IMR-90 (cell line): ENCODE measurements around the gene CAMTA1. TPM values are rescaled to one million over a fixed set of nuclear protein-coding genes. Genes with fewer than 3 reads are reported as not detected.

Experiments
- ATAC-seq: fragments of 200-7000 bp; cut with Tn5 transposase; 2 replicates; pipeline ENCODE4 v1.9.1; 2020; ENCODE audit warnings: low read depth, mild to moderate bottlenecking, moderate library complexity
- BruUV-seq: library from RNA; stranded (reverse); fragments of 400-500 nt; replicated peaks from 2 replicates; lab custom pipeline; 2021; lab: Mats Ljungman, UMichigan
- CTCF ChIA-PET: fragments of 300-600 bp; formaldehyde crosslinking; extraction: SDS; loops from one replicate; lab custom pipeline; 2021; ENCODE audit warnings: antibody characterized with exemption; lab: Yijun Ruan, JAX
- POLR2A ChIA-PET: fragments of 300-600 bp; sonication (Branson Sonifier 250); formaldehyde crosslinking; loops from one replicate; lab custom pipeline; 2022; ENCODE audit warnings: antibody characterized with exemption; ENCODE audit not compliant: unreplicated experiment; lab: Charles Lee
- DNase-seq: peaks from one replicate; pipeline ENCODE4 v3.0.0; 2013
- H2AFZ ChIP-seq: replicated peaks from 2 replicates; pipeline ENCODE3; 2013; ENCODE audit warnings: low read length, mild to moderate bottlenecking; ENCODE audit not compliant: poor library complexity
- H2AK5ac ChIP-seq: 2 replicates; pipeline ENCODE4 v1.6.1; 2013; ENCODE audit warnings: low read depth, low read length, inconsistent platforms
- H2AK9ac ChIP-seq: replicated peaks from 2 replicates; pipeline ENCODE3; 2013; ENCODE audit warnings: mild to moderate bottlenecking, low read depth, low read length, moderate library complexity; ENCODE audit not compliant: poor library complexity
- H2BK120ac ChIP-seq: 2 replicates; pipeline ENCODE4 v1.6.1; 2013; ENCODE audit warnings: low read depth, low read length, inconsistent platforms
- H2BK15ac ChIP-seq: 3 replicates; pipeline ENCODE4 v1.6.1; 2013; ENCODE audit warnings: low read depth, low read length, inconsistent platforms
- H2BK20ac ChIP-seq: 2 replicates; pipeline ENCODE4 v1.6.1; 2013; ENCODE audit warnings: low read depth, mild to moderate bottlenecking, inconsistent platforms, low read length, moderate library complexity
- H2BK5ac ChIP-seq: 2 replicates; pipeline ENCODE4 v1.6.1; 2013; ENCODE audit warnings: mild to moderate bottlenecking, low read depth, low read length, inconsistent platforms; ENCODE audit not compliant: poor library complexity, severe bottlenecking
- H3K14ac ChIP-seq: replicated peaks from 2 replicates; pipeline ENCODE4 v1.6.1; 2013; ENCODE audit warnings: low read depth, low read length, inconsistent platforms
- H3K18ac ChIP-seq: 2 replicates; pipeline ENCODE4 v1.6.1; 2013; ENCODE audit warnings: low read depth, low read length, control low read depth
- H3K23ac ChIP-seq: 2 replicates; pipeline ENCODE4 v1.6.1; 2013; ENCODE audit warnings: low read depth, low read length, inconsistent platforms
- H3K27ac ChIP-seq: 2 replicates; pipeline ENCODE4 v1.5.1; 2013; ENCODE audit warnings: mild to moderate bottlenecking, control low read depth, low read length; ENCODE audit not compliant: insufficient read depth
- H3K27me3 ChIP-seq: 2 replicates; pipeline ENCODE4 v1.6.1; 2013; ENCODE audit warnings: low read length; ENCODE audit not compliant: control insufficient read depth, insufficient read depth
- H3K36me3 ChIP-seq: 2 replicates; pipeline ENCODE4 v1.6.1; 2013; ENCODE audit warnings: low read length, mixed read lengths; ENCODE audit not compliant: control insufficient read depth, insufficient read depth
- H3K4ac ChIP-seq: 2 replicates; pipeline ENCODE4 v1.6.1; 2013; ENCODE audit warnings: low read depth, low read length, inconsistent platforms
- H3K4me1 ChIP-seq: 2 replicates; pipeline ENCODE4 v1.6.1; 2013; ENCODE audit warnings: low read length, mixed read lengths; ENCODE audit not compliant: control insufficient read depth, insufficient read depth
- H3K4me2 ChIP-seq: 2 replicates; pipeline ENCODE4 v1.6.1; 2013; ENCODE audit warnings: low read depth, mild to moderate bottlenecking, control low read depth, low read length, moderate library complexity
- H3K4me3 ChIP-seq: 2 replicates; pipeline ENCODE4 v1.5.1; 2013; ENCODE audit warnings: low read depth, mild to moderate bottlenecking, control low read depth, low read length, moderate library complexity; ENCODE audit not compliant: insufficient read depth
- H3K56ac ChIP-seq: 2 replicates; pipeline ENCODE4 v1.6.1; 2013; ENCODE audit warnings: low read length, inconsistent platforms; ENCODE audit not compliant: insufficient read depth; ENCODE audit errors: extremely low read depth
- H3K79me1 ChIP-seq, 2 experiments: 2 replicates each; pipeline ENCODE4 v1.6.1; 2013; ENCODE audit warnings: low read length in 2 of 2, inconsistent platforms in 1 of 2, low read depth in 1 of 2
- H3K9ac ChIP-seq: 2 replicates; pipeline ENCODE4 v1.6.1; 2013; ENCODE audit warnings: low read depth, low read length, control low read depth
- H3K9me1 ChIP-seq: 2 replicates; pipeline ENCODE4 v1.6.1; 2013; ENCODE audit warnings: low read length, inconsistent platforms; ENCODE audit not compliant: insufficient read depth
- H3K9me3 ChIP-seq: 2 replicates; pipeline ENCODE4 v1.6.1; 2013; ENCODE audit warnings: low read length; ENCODE audit not compliant: control insufficient read depth, insufficient read depth
- H4K20me1 ChIP-seq: 2 replicates; pipeline ENCODE4 v1.6.1; 2013; ENCODE audit warnings: low read length, inconsistent platforms; ENCODE audit not compliant: insufficient read depth
- H4K5ac ChIP-seq: 2 replicates; pipeline ENCODE4 v1.6.1; 2013; ENCODE audit warnings: mild to moderate bottlenecking, low read depth, low read length, control low read depth
- H4K8ac ChIP-seq, 2 experiments: 2 replicates each; pipeline ENCODE4 v1.6.1; 2013; ENCODE audit warnings: low read depth in 2 of 2, low read length in 2 of 2, control low read depth in 1 of 2, inconsistent platforms in 1 of 2
- H4K91ac ChIP-seq: 2 replicates; pipeline ENCODE4 v1.6.1; 2013; ENCODE audit warnings: low read depth, low read length, inconsistent platforms; ENCODE audit not compliant: insufficient read depth
- BHLHE40 ChIP-seq: fragments of 150-350 bp; IDR thresholded peaks from 2 replicates; pipeline ENCODE4 v1.6.1; 2016; ENCODE audit warnings: mild to moderate bottlenecking, low read depth, low read length
- CEBPB ChIP-seq: IDR thresholded peaks from 2 replicates; pipeline ENCODE4 v1.6.1; 2012; ENCODE audit warnings: low read depth, low read length, improper control_type of control experiment
- CHD1 ChIP-seq: IDR thresholded peaks from 2 replicates; pipeline ENCODE4 v1.6.1; 2012; ENCODE audit warnings: low read depth, low read length, improper control_type of control experiment
- CTCF ChIP-seq: conservative IDR thresholded peaks from 2 replicates; pipeline ENCODE4 v1.5.1; 2012; ENCODE audit warnings: mild to moderate bottlenecking, low read depth, low read length, improper control_type of control experiment
- ELK1 ChIP-seq: fragments of 150-350 bp; IDR thresholded peaks from 2 replicates; pipeline ENCODE4 v1.6.1; 2016; ENCODE audit warnings: low read depth, mild to moderate bottlenecking, low read length, moderate library complexity, borderline replicate concordance
- FOS ChIP-seq: fragments of 150-350 bp; IDR thresholded peaks from 2 replicates; pipeline ENCODE4 v1.6.1; 2016; ENCODE audit warnings: low read depth, low read length
- MAFK ChIP-seq: IDR thresholded peaks from 2 replicates; pipeline ENCODE4 v1.6.1; 2012; ENCODE audit warnings: low read depth, low read length, improper control_type of control experiment
- MAZ ChIP-seq: IDR thresholded peaks from 2 replicates; pipeline ENCODE4 v1.6.1; 2012; ENCODE audit warnings: low read depth, mild to moderate bottlenecking, low read length, improper control_type of control experiment, moderate library complexity, borderline replicate concordance
- MXI1 ChIP-seq: IDR thresholded peaks from 2 replicates; pipeline ENCODE4 v1.6.1; 2012; ENCODE audit warnings: low read depth, mild to moderate bottlenecking, low read length, moderate library complexity, borderline replicate concordance
- NFE2L2 ChIP-seq: fragments of 150-350 bp; IDR thresholded peaks from 2 replicates; pipeline ENCODE4 v1.6.1; 2016; ENCODE audit warnings: low read depth, mild to moderate bottlenecking, low read length
- POLR2A ChIP-seq: IDR thresholded peaks from 2 replicates; pipeline ENCODE4 v1.6.1; 2012; ENCODE audit warnings: mild to moderate bottlenecking, low read depth, low read length
- RAD21 ChIP-seq: IDR thresholded peaks from 2 replicates; pipeline ENCODE4 v1.6.1; 2012; ENCODE audit warnings: low read length, improper control_type of control experiment
- RCOR1 ChIP-seq: IDR thresholded peaks from 2 replicates; pipeline ENCODE4 v1.6.1; 2012; ENCODE audit warnings: mild to moderate bottlenecking, low read length, improper control_type of control experiment; ENCODE audit not compliant: insufficient replicate concordance
- RFX5 ChIP-seq: IDR thresholded peaks from 2 replicates; pipeline ENCODE4 v1.8.0; 2012; ENCODE audit warnings: low read depth, mild to moderate bottlenecking, low read length, moderate library complexity
- SMC3 ChIP-seq: fragments of 150-350 bp; IDR thresholded peaks from 2 replicates; pipeline ENCODE4 v1.6.1; 2016; ENCODE audit warnings: low read depth, mild to moderate bottlenecking, antibody characterized with exemption, low read length, moderate library complexity
- USF2 ChIP-seq: fragments of 150-350 bp; IDR thresholded peaks from 2 replicates; pipeline ENCODE4 v1.6.1; 2017; ENCODE audit warnings: mild to moderate bottlenecking, antibody characterized with exemption, low read length, low read depth
- WGBS, 2 experiments: methylation state at CpG; one replicate each; pipeline versions ENCODE4 v1.1.5 to v1.1.7; 2013; ENCODE audit warnings: missing lambda C conversion rate in 2 of 2; ENCODE audit not compliant: insufficient read length in 1 of 2; ENCODE audit errors: extremely low coverage in 2 of 2; 5-methylcytosine and 5-hydroxymethylcytosine counted together
- dilution Hi-C: fragments of 300-500 bp; cut with HindIII; formaldehyde crosslinking; loops from one replicate; pipeline ENCODE4 v1.14.3; 2018; ENCODE audit warnings: low sequenced_read_pairs; ENCODE audit not compliant: unreplicated experiment
- in situ Hi-C: fragments of 300-500 bp; cut with MboI; formaldehyde crosslinking; loops from 3 replicates; pipeline ENCODE4 v1.14.3; 2019; ENCODE audit warnings: low sequenced_read_pairs, inconsistent platforms, mixed read lengths
- intact Hi-C: fragments of 100-400 bp; cut with micrococcal nuclease; formaldehyde crosslinking; loops from 2 replicates; pipeline ENCODE4 v1.10.0; 2022
- polyA plus RNA-seq, 3 experiments: library from polyadenylated mRNA; depleted of rRNA; stranded (reverse); fragments of >200 nt; gene quantifications; 2 replicates each; pipeline ENCODE4 v1.2.3, GENCODE V29; 2012; ENCODE audit warnings: low replicate concordance in 1 of 3
- total RNA-seq: library from RNA; depleted of rRNA; stranded (reverse); fragments of >200 nt; gene quantifications from 2 replicates; pipeline ENCODE4 v1.2.3, GENCODE V29; 2012

The CAMTA1 gene
- total and polyA plus RNA-seq, 2 of the 4 experiments (the other 2 are of a cell fraction) = 35.5 to 74.3 TPM

- Histone ChIP-seq H3K14ac (no peak overlapping the region), H3K79me1 (peaks cover 0 to 2% of the 10 kb centered on the region in 2 experiments; a peak in 1 of 4 replicates), H3K9me3 (no peaks in the 10 kb centered on the region), H3K4me3 (no peak overlapping the region), H3K27ac (no peak overlapping the region), H3K18ac (no peak overlapping the region), H3K4me1 (peaks cover 8% of the 10 kb centered on the region), H2BK20ac (no peak overlapping the region), H3K9ac (no peak overlapping the region), H3K4me2 (no peak overlapping the region), H2AK5ac (no peak overlapping the region), H2AFZ (no peak overlapping the region), H2BK5ac (no peak overlapping the region), H3K56ac (no peak overlapping the region), H2AK9ac (no peak overlapping the region), H4K8ac (no peak overlapping the region), H4K20me1 (no peaks in the 10 kb centered on the region), H2BK120ac (no peak overlapping the region), H2BK15ac (no peak overlapping the region), H3K27me3 (peaks cover 9% of the 10 kb centered on the region), H3K23ac (no peak overlapping the region), H4K5ac (no peak overlapping the region), H3K9me1 (peaks cover 10% of the 10 kb centered on the region), H3K4ac (no peak overlapping the region), H4K91ac (no peak overlapping the region), H3K36me3 (no peaks in the 10 kb centered on the region)
- ChIA-PET POLR2A (no interaction called here), CTCF (no interaction called here)
- intact Hi-C loops = no loop called here
- dilution Hi-C loops = no loop called here
- in situ Hi-C loops = no loop called here
- TF ChIP-seq MAZ = no peak
- TF ChIP-seq ELK1 = no peak
- TF ChIP-seq FOS = no peak
- TF ChIP-seq BHLHE40 = no peak
- no peak for TF ChIP-seq CHD1
- no peak for TF ChIP-seq MXI1
- no peak for TF ChIP-seq CEBPB
- TF ChIP-seq USF2 = no peak
- TF ChIP-seq CTCF = no peak
- TF ChIP-seq MAFK = no peak
- TF ChIP-seq POLR2A = no peak
- TF ChIP-seq NFE2L2 = no peak
- TF ChIP-seq RFX5 = no peak
- no peak for TF ChIP-seq RCOR1
- TF ChIP-seq SMC3 = no peak
- no peak for TF ChIP-seq RAD21
- no CpG with 5 or more reads among the region's 2 CpGs for WGBS, 2 experiments
- no TSS peak for BruUV-seq
- ATAC-seq = no peak
- no peak for DNase-seq
These were observed 37.6 kb upstream of the CAMTA1 start for GRCh38 chr1:6747674-6748073.
